Fibroblast of skin of scalp (primary cell): Measurements from ENCODE around the gene PAGE2. TPM values are rescaled to one million over a fixed set of nuclear protein-coding genes. Genes with fewer than 3 reads are reported as not detected.
"Not testable (repeated sequence)": the region's sequence is repeated elsewhere in the genome, so short reads cannot be mapped to it uniquely, and the experiment has no call there.

ENCODE experiments used
- DNase-seq: peaks from one replicate; pipeline ENCODE4 v3.0.0-alpha.2; 2013
- polyA plus RNA-seq, 2 experiments: library from polyadenylated mRNA; unstranded; fragments of 120-200 nt; gene quantifications; one replicate each; pipeline ENCODE4 v1.2.1, GENCODE V29; 2013; ENCODE audit not compliant: insufficient read length in 2 of 2

Gene PAGE2, protein sequence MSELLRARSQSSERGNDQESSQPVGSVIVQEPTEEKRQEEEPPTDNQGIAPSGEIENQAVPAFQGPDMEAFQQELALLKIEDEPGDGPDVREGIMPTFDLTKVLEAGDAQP
- not detected for polyA plus RNA-seq (2013, experiment 1 of 2; ENCODE audit: insufficient read length)
- polyA plus RNA-seq (2013, experiment 2 of 2; ENCODE audit: insufficient read length) = not detected

DNA sequence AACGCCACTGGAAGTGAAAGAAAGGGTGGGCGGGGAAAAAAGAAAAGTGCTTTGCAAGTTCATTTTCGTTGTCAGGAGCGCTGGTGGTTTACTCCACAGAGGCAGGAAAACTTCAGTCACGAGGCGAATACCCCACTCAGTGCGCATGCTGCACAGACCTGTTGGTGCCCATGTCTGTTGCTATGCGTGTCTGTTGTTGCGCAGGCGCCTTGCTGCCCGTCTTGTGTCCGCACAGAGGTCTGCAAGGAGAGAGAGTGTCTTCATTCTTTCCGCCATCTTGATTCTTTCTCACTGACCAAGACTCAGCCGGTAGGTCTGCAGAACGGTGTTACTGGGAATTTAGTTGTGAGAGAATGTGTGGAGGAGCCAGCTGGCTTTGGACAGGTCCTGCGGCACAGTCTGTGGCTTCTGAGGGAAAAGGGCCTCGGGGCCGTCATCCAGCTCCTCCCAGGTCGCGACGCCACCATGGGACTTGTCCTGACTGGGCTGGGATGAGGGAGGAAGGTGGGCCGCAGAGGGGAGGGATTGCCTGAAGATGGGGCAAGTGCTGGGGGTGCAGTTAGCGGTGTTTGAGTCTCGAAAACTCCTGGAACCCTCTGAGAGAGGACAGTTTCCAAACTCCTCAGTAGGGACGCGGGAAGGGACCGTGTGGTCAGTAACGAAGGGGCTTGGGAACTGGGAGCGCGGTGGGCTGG lies at the start of gene PAGE2:
Gene PAGE2 (plus strand): TSS at position 224 of the 695 bp plus-strand sequence. CDS start 1,003 bp downstream, outside the sequence.
- no peak for DNase-seq

DNA sequence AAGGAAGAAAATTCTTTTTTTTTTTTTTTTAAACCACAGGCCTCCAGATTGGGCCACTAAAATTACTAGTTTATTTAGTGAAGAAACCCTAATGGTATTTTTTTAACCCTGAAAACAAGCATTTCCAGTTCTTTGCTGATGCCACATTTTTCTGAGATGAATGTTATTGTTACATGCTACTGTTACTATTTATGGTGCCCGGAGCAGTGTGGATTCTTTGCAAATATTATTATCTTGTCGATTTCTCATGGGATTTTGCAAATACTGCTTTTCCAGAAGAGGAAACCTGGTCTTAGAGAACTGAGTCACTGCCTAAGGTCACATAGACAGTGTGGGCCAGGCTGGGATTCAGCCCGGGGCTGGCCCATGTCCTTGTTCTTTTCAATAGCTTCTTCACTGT lies 49.3 kb upstream of the PAGE2 start:
- DNase-seq = peak; percentile 43

DNA sequence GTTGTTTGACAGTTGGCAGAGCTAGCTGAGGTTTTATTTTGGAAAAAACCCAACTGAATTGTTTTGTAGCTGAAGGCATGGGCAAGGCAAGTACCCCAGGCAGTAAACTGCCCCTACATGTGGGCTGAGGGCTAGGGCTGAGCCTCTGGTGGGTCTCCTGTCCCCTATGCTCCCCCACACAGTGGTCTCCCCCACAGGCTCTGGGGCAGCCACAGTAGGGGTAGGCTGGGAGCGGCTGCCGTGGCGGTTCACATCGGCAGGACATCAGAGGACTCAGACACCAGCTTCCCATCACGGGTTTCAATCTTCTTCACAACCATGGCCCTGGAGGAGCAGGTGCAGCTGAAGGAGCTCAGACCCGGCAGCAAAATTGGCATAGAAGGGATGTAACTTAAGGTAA lies 47.3 kb upstream of the PAGE2 start:
- no peak for DNase-seq

DNA sequence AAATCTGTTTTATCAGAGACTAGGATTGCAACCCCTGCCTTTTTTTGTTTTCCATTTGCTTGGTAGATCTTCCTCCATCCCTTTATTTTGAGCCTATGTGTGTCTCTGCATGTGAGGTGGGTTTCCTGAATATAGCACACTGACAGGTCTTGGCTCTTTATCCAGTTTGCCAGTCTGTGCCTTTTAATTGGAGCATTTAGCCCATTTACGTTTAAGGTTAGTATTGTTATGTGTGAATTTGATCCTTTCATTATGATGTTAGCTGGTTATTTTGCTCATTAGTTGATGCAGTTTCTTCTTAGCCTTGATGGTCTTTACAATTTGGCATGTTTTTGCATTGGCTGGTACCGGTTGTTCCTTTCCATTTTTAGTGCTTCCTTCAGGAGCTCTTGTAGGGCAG lies 38.2 kb upstream of the PAGE2 start:
- not testable (repeated sequence) for DNase-seq

DNA sequence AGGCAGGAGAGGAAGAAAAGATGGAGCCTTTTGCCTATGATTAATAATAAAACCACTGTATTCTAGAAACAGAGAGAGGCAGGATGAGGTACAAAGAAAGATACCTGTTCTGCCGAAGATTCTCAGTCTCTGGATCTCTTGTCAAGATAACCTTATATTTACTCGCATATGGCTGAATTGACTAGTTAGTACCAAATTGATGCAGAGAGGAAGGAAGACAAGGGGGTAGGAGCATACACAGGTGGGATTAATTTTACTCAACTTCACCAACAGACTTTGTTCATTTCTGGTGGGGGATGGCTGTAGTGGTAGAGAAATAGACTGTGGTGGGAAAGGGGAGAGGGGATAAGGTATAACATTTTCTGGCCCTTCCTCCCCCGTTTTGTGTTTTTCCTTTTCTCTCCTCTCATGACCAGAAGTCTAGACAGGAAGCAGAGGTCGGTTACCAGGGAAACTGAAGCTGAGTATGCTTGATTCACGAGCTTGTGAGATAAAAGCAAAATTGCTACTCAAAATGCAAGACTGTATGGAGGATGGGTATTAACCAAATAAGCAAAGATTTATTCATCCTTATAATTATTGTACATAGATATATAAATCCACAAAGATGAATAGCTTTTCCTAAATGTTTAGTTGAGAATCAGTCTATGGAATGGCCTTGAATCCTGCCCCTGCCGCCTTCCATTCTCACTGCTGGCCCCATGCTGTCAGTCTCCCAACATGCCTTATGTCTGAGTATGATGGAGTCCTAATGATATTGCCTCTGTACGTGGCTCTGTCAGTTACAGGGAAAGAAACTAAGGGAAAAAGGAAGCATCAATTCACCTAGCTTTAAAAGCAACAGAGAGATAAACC lies 31.8 kb upstream of the PAGE2 start:
- DNase-seq = no peak

DNA sequence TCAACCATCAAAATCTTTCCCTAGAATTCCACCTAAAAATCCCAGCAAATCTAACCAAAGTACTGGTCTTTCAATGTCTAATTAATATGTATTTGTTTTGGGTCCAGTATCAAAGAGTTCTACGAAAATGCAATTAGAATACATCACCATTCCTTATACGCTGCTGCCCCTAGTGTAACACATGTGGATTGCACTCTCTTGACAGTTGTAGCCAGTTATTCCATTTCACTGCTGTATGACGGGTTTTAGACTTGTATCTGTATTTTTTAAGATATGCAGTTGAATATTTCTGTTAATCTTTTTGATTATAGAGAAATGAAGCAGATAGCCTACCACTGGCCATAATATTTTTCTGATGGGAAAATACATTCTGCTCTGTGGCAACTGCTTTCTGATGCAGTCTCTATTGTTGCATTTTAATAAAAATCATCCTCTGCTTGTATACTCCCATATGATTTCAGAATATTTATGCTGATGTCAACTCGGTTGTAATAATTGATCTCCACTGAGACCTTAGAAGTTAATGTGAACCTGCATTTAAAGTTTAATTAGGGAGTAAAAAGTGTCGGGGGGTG lies 31.1 kb upstream of the PAGE2 start:
- DNase-seq = peak; percentile 18

DNA sequence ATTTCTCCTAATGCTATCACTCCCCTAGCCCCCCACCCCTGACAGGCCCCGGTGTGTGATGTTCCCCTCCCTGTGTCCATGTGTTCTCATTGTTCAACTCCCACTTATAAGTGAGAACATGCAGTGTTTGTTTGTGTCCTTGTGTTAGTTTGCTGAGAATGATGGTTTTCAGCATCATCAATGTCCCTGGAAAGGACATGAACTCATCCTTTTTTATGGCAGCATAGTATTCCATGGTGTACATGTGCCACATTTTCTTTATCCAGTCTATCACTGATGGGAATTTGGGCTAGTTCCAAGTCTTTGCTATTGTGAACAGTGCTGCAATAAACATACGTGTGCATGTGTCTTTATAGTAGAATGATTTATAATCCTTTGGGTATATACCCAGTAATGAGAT lies 21.6 kb upstream of the PAGE2 start:
- not testable (repeated sequence) for DNase-seq

DNA sequence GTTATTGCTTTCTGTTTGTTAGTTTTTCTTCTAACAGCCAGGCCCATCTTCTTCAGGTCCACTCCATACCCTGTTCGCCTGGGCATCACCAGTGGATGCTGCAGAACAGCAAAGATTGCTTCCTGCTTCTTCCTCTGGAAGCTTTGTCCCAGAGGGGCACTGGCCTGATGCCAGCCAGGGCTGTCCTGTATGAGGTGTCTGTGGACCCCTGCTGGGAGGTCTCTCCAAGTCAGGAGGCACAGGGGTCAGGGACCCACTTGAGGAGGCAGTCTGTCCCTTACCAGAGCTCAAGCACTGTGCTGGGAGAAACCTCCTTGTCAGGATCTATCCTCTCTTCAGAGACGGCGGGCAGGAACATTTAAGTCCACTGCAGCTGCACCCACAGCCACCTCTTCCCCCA lies 16.5 kb upstream of the PAGE2 start:
- no peak for DNase-seq

DNA sequence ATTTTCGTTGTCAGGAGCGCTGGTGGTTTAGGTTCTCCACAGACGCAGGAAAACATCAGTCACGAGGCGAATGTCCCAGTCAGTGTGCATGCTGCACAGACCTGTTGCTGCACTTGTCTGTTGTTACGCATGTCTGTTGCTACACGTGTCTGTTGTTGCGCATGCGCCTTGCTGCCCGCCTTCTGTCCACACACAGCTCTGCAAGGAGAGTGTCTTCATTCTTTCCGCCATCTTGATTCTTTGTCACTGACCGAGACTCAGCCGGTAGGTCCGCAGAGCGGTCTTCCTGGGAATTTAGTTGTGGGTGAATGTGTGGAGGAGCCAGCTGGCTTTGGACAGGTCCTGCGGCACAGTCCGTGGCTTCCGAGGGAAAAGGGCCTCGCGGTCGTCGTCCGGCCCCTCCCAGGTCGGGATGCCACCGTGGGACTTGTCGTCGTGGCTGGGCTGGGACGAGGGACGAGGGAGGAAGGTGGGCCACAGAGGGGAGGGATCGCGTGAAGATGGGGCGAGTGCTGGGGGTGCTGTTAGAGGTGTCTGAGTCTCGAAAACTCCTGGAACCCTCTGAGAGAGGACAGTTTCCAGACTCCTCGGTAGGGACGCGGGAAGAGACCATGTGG lies 13.9 kb upstream of the PAGE2 start, which contains the start of gene PAGE2B:
Gene PAGE2B (plus strand): TSS at position 180 of the 617 bp plus-strand sequence. CDS start 1,012 bp downstream, outside the sequence.
- no peak for DNase-seq

DNA sequence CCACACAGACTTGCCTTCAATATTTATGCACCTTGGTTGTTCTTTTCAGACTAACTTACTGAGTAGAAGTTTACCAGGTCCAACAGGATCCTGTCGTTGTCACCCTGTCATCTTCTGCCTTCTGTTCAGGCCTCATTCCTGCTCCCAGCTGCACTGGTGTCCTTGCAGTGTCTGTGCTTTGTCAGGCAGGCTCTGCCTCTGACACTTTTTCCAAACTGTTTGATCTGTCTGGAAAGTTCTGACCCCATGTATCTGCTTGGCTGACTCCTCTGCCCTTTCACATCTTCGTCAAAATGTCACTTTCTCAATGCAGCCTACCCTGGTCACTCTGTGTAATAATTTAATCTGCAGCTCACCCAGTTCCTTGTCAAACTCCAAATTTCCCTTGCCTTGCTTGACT lies 9.9 kb downstream of the PAGE2 start:
- no peak for DNase-seq

DNA sequence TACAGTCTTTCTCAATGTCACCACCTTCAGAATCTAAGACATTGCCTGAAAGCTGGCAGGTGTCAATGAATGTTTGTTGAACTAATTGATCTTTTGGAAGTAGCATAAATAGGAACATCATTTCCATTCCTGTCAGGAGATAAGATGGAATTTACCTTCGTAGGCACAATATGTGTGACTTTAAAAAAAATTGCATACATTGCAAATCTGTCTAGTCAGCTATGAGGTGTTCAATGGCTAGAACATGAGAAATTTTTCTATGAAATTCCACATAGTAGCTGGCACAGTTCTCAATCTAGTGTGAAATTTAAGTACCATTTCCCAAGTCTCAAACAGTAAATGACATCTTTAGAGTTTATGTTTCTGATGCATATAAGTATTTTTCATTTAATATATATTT lies 10.3 kb downstream of the PAGE2 start:
- no peak for DNase-seq

DNA sequence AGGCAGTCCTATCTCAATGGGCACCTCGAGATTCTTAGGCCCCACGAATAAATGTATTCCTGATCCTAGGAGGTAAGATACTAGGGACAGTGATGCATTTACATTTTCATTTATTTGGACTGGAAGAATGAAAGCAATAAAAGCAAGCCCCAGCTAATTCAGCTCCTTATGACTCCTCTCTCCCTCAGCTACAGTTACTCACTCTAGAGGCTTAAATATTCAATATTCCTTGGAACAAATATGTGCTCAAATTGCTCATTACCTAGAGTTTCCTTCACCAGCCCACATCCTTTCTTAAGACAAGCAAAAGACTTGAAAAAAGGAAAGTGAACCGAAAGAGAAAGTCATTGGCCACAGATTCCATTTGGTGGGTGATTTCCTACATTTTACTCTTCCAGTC lies 13.9 kb downstream of the PAGE2 start:
- DNase-seq = no peak

DNA sequence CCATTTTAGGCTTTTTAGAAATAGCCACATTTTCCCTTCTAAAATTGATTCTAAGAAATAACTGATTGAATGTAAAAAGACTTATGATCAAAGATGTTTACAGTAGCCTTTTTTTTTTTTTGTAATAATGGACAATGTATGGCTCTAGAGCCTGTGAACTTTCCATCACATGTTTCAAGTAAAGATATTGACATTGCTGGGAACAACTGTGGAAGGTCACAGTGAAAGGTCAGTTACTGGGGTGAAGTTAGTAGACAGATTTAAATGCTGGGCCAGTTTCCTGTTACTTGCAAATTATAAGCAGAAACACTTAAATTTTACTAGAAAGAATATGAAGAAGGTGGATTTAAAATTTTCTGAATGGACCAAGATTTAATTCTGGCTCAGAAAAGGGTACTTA lies 18.4 kb downstream of the PAGE2 start:
- no peak for DNase-seq

DNA sequence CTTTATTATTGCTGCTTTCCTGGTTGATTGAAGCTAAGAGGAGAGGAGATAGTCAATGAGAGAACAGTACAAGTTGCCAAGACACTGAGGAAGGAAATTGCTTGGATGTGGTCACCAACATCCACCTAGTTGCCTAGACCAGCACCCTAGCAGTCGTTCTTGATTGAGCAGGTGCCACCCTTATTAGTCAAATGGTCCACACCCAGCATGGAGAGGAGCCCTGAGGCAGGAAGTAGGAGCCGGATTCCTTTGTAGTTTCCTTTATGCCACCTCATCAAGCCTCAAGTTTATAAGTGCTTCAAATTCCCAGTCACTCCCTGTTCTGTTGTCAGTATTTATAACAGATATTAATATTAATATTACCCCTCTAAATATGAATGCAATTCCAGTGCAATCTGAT lies 19.1 kb downstream of the PAGE2 start:
- no peak for DNase-seq

DNA sequence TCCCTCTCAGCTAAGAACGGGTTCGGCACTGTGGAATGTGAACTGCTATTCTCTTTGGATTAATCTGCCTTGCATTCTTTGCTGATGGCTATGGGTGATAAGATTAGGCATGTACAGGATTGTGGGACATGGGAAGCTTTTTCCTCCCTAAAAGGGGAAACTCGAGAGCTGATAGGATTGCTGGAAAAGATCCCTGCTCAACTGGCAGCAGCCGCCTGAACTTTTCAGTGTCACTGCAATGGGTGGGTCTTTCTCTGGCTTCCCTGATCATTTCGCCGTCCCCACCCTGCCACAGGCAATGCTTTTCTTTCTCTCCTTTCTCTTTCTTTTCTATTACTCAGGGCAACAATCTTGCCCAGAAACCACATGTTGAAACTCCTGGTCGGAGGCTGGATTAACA lies 20.5 kb downstream of the PAGE2 start:
- DNase-seq = no peak

DNA sequence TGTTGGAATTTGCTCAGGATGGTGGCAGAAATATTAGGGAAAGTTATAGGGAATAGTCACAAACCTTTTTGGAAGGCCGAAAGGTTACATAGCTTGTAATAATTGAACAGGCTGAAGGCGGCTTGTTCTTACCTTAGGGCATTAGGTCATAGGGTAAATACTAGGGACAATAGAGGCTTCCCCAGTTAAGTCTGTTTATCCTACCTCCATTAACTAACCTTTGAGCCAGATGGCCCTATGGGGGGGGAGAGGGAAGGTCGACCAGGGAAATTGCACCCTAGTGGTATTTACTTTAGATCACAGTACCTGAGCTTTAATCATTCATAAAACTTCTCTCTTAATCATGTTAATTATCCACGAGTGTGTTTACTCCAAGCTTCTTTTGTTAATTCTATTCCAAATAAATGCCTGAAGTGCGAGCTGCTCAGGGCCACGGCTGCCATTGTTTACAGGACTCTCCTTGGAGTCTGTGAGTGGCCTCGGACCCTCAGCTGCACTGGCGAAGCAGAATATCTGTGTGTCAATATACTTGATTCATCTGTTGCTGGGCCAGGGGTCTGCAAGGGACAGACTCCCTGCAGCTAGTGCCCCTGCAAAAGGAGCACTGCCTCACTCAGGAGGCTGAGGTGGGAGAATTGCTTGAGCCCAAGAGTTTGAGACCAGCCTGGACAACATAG lies 22.9 kb downstream of the PAGE2 start:
- no peak for DNase-seq

DNA sequence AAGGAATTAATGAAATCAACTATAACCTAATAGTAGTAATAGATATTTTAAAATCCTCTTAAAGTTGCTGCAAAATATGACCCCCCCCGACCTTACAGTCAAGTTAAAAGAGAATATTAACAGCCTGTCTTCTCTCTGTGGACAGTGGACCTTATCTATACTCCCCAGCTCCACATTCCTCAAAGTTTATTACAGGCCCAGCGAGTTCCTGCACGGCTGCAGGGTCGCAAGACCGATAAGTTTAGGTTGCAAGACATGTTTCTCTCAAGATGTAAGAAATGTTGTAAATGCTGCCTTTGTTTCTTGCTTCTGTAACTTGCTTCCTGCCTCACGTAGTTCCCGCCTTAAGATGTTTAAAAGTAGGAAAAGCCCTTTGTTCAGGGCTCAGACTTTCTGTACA lies 27.8 kb downstream of the PAGE2 start:
- DNase-seq = not testable (repeated sequence)

DNA sequence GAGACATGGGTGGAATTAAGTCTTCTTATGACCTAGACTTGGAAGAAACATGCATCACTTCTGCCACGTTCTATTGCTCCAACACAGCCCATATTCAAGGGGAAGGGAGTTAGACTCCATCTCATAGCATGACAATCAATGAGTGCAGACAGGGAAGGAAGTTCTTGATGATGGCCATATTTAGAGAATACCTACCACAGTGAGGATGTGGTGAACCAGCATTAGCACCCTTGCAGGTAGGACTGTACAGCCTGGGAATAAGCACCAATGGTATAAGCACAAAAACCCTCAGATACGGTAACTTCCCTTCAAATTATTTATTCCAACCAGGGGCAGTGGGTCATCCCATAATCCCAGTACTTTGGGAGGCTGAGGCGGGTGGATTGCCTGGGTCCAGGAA lies 29.8 kb downstream of the PAGE2 start:
- DNase-seq = no peak

DNA sequence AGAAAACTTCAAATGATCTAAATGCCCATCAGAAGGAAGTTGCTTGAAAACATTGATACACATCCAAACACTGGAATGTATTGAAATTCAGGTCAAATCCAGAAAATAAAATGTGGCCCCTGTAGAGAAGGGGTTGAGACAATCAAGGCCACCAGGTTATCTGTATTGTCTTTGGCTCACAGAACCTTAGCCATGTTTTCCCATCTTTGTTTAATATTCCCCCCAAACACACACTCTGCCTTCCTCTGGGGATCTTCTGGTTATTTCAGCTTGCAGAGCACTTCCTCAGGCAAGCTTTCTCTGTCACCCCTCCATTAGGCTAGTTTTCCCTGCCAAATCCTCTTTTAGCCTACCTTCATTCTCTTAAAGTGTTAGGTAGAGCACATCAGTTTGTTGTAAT lies 30.5 kb downstream of the PAGE2 start:
- DNase-seq = no peak

DNA sequence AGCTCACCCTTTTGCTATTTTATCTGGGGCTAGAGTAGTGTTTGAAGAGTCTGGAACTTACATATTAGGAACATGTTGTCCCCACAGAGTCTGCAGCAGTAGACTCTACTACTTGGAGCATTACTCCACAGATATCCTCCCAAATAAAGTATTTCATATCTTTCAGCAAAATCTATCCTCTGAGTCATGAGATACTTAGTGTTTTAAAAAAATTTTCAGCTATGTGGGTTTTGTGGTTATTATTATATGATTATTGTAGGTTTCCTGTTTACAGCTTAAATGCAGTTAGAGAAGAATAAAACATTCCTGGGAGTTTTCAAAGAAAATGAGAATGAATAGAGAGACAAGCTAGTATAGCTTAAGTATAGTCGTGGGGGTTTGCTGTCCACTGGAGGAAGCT lies 30.9 kb downstream of the PAGE2 start:
- peak; percentile 13 for DNase-seq

DNA sequence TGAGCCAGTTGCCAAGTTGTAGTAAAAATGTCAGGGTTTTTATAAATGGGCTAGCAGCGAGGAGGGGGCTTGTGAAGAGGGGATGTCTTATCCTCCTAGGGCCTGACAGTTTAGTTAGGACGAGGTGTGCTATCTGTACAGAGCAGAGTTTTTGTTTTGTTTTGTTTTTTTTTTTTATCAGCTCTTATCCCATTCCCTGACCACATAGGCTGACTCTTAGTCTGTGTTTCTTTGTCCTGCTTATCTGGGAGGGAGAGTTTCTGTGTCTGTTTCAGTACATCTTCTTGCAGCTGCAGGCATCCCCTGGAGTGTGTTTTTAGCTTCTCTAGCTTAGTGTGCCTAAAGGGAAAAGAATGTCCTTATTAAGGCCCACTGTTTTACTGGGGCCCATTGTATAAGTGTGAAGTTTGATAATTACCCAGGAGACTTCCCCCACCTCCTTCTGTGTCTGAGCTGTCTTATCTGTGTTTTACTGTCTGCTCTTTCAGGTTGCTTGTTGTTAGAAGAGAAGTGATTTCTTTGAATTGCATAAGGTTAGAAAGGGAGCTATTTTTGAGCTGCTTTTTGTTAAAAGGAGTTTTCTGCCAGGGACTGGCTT lies 32.0 kb downstream of the PAGE2 start:
- DNase-seq = no peak

DNA sequence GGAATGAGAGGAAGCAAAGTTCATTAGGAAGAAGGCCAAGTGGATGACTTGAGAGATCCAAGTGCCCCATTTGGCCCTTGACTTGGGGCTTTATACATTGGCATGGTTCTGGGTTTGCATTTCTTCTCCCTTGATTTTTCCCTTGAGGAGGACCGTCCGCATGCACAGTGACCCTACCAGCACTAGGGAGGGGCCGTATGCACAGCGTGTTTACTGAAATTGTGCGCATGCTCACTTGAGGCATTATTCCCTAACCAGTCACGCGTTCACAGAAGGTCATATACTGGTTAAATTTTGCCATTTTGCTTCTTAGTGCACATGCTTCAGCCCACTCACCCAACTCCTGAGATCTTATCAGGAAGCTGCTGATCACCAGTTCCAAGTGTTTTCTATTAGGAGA lies 35.1 kb downstream of the PAGE2 start:
- no peak for DNase-seq
